ENCODE data around the gene GPR155.
"Not testable (repeated sequence)": the region's sequence is repeated elsewhere in the genome, so short reads cannot be mapped to it uniquely, and the experiment has no call there.

GPR155 gene

GRCh38 chr2:174436351-174436750, 50.5 kb downstream of the GPR155 start:
- DNase-seq: peak; percentile 56

- no peak for DNase-seq
These were observed 54.9 kb downstream of the GPR155 start for GRCh38 chr2:174431902-174432301.

- no peak for DNase-seq
These were observed 56.8 kb downstream of the GPR155 start for GRCh38 chr2:174430066-174430465.

GRCh38 chr2:174428214-174428613, 58.6 kb downstream of the GPR155 start:
- no peak for DNase-seq

- DNase-seq: no peak
These were observed 74.6 kb downstream of the GPR155 start for GRCh38 chr2:174412256-174412655.

- DNase-seq: not testable (repeated sequence)
These were observed 76.8 kb downstream of the GPR155 start for GRCh38 chr2:174410039-174410438.

GRCh38 chr2:174403628-174404027, 83.2 kb downstream of the GPR155 start:
- no peak for DNase-seq

GRCh38 chr2:174400853-174401252, 86.0 kb downstream of the GPR155 start:
- no peak for DNase-seq

GRCh38 chr2:174399171-174399570, 87.7 kb downstream of the GPR155 start:
- peak; percentile 15 for DNase-seq

GRCh38 chr2:174397773-174398172, 89.1 kb downstream of the GPR155 start:
- DNase-seq: no peak

- peak; percentile 8 for DNase-seq
These were observed 90.7 kb downstream of the GPR155 start for GRCh38 chr2:174395969-174396630.

- DNase-seq: peak; percentile 66
These were observed 91.4 kb downstream of the GPR155 start, which contains the start of gene SCRN3 for GRCh38 chr2:174395284-174395968. Gene SCRN3 (plus strand): TSS chr2:174395730. CDS start chr2:174398284, 2,554 bp downstream.

GRCh38 chr2:174392706-174393105, 94.1 kb downstream of the GPR155 start:
- no peak for DNase-seq

- DNase-seq: not testable (repeated sequence)
These were observed 96.5 kb downstream of the GPR155 start for GRCh38 chr2:174390303-174390702.

GRCh38 chr2:174389542-174389941, 97.3 kb downstream of the GPR155 start:
- DNase-seq: no peak

GRCh38 chr2:174388706-174389105, 98.1 kb downstream of the GPR155 start:
- DNase-seq: not testable (repeated sequence)

- DNase-seq: no peak
These were observed 101.6 kb downstream of the GPR155 start for GRCh38 chr2:174385201-174385600.

- no peak for DNase-seq
These were observed 103.0 kb downstream of the GPR155 start for GRCh38 chr2:174383796-174384195.

Measured in fibroblast of skin of back (primary cell).